Mucosa of stomach (tissue), 1 donor: ENCODE data around the gene PPP1CA.
"Not testable (repeated sequence)": the region's sequence is repeated elsewhere in the genome, so short reads cannot be mapped to it uniquely, and the experiment has no call there.

Experiments
- H3K27me3 ChIP-seq: one replicate; pipeline ENCODE4 v1.7.0; 2013; ENCODE audit warnings: mild to moderate bottlenecking, low read length; ENCODE audit not compliant: control insufficient read depth, insufficient read depth
- H3K36me3 ChIP-seq: one replicate; pipeline ENCODE4 v1.7.0; 2013; ENCODE audit warnings: low read length; ENCODE audit not compliant: control insufficient read depth, insufficient read depth
- H3K4me1 ChIP-seq: one replicate; pipeline ENCODE4 v1.7.0; 2013; ENCODE audit warnings: mild to moderate bottlenecking, low read length; ENCODE audit not compliant: control insufficient read depth, insufficient read depth
- H3K4me3 ChIP-seq: one replicate; pipeline ENCODE4 v1.7.0; 2013; ENCODE audit warnings: low read length
- H3K9ac ChIP-seq: one replicate; pipeline ENCODE4 v1.7.0; 2013; ENCODE audit warnings: mild to moderate bottlenecking, low read length, moderate library complexity
- H3K9me3 ChIP-seq: one replicate; pipeline ENCODE4 v1.7.0; 2013; ENCODE audit warnings: mild to moderate bottlenecking, low read length, moderate library complexity; ENCODE audit not compliant: control insufficient read depth
- donor health status: Pancreatic carcinoma.

Gene PPP1CA

DNA sequence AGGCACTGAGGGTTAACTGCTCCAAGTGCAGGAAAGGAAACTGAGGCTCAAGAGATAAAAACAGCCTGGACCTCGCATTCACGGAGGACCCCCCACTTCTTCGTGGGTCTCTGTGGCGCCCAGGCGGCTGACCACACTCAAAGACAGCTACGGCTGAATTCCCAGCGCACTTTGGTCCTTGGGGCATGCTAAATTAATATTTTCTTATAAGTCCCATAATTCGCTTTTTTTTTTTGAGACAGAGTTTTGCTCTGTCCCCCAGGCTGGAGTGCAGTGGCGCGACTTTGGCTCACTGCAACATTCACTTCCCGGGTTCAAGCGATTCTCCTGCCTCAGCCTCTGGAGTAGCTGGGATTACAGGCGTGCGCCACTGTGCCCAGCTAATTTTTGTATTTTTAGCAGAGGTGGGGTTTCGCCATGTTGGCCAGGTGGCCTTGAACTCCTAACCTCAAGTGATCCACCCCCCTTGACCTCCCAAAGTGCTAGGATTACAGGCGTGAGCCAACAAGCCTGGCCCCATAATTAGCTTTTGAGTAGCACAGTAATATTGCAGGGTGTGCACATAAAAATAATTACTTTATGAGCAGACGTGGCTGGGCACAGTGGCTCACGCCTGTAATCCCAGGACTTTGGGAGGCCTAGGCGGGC lies 658 bp upstream of the PPP1CA start:
- Histone ChIP-seq H3K9ac (peak overlapping the region; percentile 87), H3K36me3 (peaks cover 11% of the 10 kb centered on the region), H3K4me3 (peak overlapping the region; percentile 8), H3K4me1 (peaks cover 16% of the 10 kb centered on the region)
- H3K9me3 ChIP-seq, H3K27me3 ChIP-seq: not testable (repeated sequence)

- Histone ChIP-seq H3K9ac (peak overlapping the region; percentile 93), H3K4me1 (peaks cover 16% of the 10 kb centered on the region), H3K36me3 (peaks cover 11% of the 10 kb centered on the region), H3K27me3 (no peaks in the 10 kb centered on the region), H3K9me3 (no peaks in the 10 kb centered on the region), H3K4me3 (peak overlapping the region; percentile 82)
Measured at GRCh38 chr11:67400942-67401494, 640 bp downstream of the PPP1CA start.

DNA sequence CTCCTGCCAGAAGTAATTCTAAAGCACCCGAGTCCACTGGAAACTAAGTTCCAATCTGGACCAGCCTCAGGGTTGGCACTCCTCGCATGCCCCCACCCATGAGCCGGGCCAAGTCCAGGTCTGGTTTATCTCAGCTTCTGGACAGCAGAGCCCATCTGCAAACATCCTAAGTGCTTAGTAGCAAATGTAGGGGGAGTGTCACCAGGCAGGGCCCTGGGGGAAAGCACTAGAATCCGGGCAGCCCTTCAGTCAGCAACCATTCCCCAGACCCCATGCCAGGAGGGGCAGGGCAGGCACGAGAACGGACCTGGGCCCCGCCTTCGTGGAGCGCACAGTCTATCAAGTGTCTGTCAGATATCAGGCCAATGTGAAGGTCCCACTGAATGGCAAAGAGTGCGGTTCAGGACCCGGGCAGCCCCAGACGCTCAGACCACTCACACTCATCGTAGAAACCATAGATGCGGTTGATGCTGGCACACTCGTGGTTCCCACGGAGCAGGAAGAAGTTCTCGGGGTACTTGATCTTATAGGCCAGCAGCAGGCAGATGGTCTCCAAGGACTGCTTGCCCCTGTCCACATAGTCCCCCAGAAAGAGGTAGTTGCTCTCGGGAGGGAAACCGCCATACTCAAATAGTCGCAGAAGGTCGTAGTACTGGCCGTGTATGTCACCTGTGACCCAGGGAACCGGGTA lies 1.3 kb downstream of the PPP1CA start:
- Histone ChIP-seq H3K4me3 (peak overlapping the region; percentile 82), H3K36me3 (peaks cover 11% of the 10 kb centered on the region), H3K4me1 (peaks cover 16% of the 10 kb centered on the region), H3K27me3 (no peaks in the 10 kb centered on the region), H3K9me3 (no peaks in the 10 kb centered on the region), H3K9ac (peak overlapping the region; percentile 93)

DNA sequence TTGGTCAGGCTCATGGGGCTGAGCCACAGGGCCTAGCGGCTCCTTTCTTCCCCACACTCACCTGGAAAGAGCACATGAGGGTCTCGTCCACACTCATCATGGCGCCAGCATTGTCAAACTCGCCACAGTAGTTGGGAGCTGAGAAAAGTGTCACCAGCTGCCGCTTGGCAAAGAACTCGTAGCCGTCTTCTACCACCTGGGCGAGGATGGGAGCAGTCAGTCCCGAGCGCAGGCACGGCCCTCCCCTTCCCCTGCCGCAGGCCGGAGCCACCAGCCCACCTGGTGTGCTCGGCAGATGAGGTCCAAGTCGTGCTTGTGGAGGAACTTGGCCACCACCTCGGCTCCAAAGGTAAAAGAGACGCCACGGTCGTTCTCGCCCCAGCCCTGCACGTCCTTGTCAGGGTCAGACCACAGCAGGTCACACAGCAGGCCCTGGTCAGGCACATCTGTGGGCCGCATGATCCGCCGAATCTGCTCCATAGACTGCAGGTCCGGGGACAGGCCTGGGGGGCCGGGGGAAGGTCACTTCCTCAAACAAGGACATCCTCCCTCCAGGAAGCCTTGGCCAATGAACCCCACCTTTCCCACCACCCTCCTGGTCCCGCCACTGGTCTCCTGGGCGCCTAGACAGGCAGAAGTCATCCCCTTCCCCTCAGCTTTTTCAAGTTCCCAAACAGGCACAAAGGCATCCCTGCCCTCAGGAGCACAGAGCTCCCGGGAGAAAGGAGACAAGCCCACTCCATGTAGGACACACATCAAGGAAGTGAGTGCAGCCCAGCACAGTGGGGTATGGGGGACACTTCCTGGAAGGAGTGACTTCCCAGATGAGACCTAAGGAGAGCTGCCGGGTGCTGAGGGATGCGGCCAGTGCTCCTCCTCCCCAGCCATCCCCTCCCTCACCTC lies 2.7 kb downstream of the PPP1CA start:
- no peaks in the 10 kb centered on the region for H3K27me3 ChIP-seq
- H3K4me3 ChIP-seq, result no peak overlapping the region
- peak overlapping the region; percentile 22 for H3K9ac ChIP-seq
- peaks cover 11% of the 10 kb centered on the region for H3K36me3 ChIP-seq
- H3K4me1 ChIP-seq, result peaks cover 16% of the 10 kb centered on the region
- no peaks in the 10 kb centered on the region for H3K9me3 ChIP-seq

DNA sequence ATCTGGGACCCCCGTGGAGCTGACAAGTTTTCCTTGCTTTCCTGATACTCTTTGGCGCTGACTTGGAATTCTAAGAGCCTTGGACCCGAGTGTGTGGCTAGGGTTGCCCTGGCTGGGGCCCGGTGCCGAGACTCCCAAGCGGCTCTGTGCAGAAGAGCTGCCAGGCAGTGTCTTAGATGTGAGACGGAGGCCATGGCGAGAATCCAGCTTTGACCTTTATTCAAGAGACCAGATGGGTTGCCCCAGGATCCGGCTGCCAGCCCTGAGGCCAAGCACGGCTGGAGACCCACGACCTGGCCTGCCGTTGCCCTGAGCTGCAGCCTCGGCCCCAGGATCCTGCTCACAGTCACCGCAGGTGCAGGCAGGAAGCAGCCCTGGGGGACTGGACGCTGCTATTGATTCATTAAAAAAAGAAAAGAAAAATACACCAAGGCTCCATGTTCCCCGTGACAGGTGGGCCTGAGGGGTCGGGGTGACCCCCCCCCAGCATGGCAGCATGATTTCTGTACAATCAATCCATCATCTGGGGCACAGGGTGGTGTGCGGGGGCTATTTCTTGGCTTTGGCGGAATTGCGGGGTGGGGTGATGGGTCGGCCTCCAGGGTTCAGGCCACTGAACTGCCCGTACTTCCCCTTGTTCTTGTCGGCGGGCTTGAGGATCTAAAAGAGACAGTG lies 3.5 kb downstream of the PPP1CA start:
- H3K36me3 ChIP-seq, result peaks cover 11% of the 10 kb centered on the region
- no peak overlapping the region for H3K4me3 ChIP-seq
- peaks cover 16% of the 10 kb centered on the region for H3K4me1 ChIP-seq
- H3K9me3 ChIP-seq, result no peaks in the 10 kb centered on the region
- no peak overlapping the region for H3K9ac ChIP-seq
- H3K27me3 ChIP-seq, result no peaks in the 10 kb centered on the region

DNA sequence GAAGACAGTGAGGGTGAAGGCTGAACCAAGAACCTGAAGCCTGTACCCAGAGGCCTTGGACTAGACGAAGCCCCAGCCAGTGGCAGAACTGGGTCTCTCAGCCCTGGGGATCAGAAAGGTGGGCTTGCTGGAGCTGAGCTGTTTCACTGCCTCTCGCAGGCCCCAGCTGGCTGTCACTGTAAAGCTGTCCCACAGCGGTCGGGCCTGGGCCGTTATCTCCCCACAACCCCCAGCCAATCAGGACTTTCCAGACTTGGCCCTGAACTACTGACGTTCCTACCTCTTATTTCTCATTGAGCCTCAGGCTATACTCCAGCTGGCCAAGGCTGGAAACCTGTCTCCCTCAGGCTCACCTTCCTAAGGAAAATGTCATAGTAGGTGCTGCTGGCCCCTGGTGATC lies 4.1 kb downstream of the PPP1CA start:
- H3K36me3 ChIP-seq, result peaks cover 11% of the 10 kb centered on the region
- H3K9me3 ChIP-seq, result no peaks in the 10 kb centered on the region
- no peak overlapping the region for H3K4me3 ChIP-seq
- peaks cover 19% of the 10 kb centered on the region for H3K4me1 ChIP-seq
- H3K27me3 ChIP-seq, result no peaks in the 10 kb centered on the region
- H3K9ac ChIP-seq, result no peak overlapping the region

GRCh38 chr11:67396587-67397389 lies 4.9 kb downstream of the PPP1CA start:
- Histone ChIP-seq H3K9ac (no peak overlapping the region), H3K27me3 (no peaks in the 10 kb centered on the region), H3K9me3 (no peaks in the 10 kb centered on the region), H3K36me3 (peaks cover 11% of the 10 kb centered on the region), H3K4me3 (no peak overlapping the region), H3K4me1 (peaks cover 16% of the 10 kb centered on the region)

DNA sequence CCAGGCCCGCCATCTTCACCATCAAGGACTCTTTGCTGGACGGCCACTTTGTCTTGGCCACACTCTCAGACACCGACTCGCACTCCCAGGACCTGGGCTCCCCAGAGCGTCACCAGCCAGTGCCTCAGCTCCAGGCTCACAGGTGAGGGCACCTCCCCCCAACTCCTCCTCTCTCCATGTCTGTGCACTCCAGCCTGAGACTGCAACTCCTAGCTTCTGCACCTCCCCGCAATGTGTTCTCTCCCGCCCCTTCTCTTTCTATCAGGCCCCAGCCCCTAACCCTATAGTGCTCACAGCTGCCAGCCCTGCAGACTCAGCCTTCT lies 5.4 kb downstream of the PPP1CA start:
- Histone ChIP-seq H3K4me1 (peaks cover 19% of the 10 kb centered on the region), H3K4me3 (no peak overlapping the region), H3K9ac (no peak overlapping the region), H3K27me3 (no peaks in the 10 kb centered on the region), H3K36me3 (peaks cover 11% of the 10 kb centered on the region), H3K9me3 (no peaks in the 10 kb centered on the region)

GRCh38 chr11:67395555-67396258 lies 6.0 kb downstream of the PPP1CA start:
- no peaks in the 10 kb centered on the region for H3K27me3 ChIP-seq
- H3K4me1 ChIP-seq, result peaks cover 18% of the 10 kb centered on the region
- H3K36me3 ChIP-seq, result peaks cover 11% of the 10 kb centered on the region
- no peaks in the 10 kb centered on the region for H3K9me3 ChIP-seq
- no peak overlapping the region for H3K9ac ChIP-seq
- no peak overlapping the region for H3K4me3 ChIP-seq

- H3K4me1 ChIP-seq, result peaks cover 11% of the 10 kb centered on the region
- H3K27me3 ChIP-seq, result no peaks in the 10 kb centered on the region
- H3K9ac ChIP-seq, result no peak overlapping the region
- no peaks in the 10 kb centered on the region for H3K9me3 ChIP-seq
- H3K36me3 ChIP-seq, result peaks cover 11% of the 10 kb centered on the region
- no peak overlapping the region for H3K4me3 ChIP-seq
Measured at GRCh38 chr11:67393990-67394389, 7.7 kb downstream of the PPP1CA start.
